Bronchial epithelial cell (primary cell): Measurements from ENCODE around the gene SETBP1. TPM values are rescaled to one million over a fixed set of nuclear protein-coding genes. Genes with fewer than 3 reads are reported as not detected.

Source experiments
- DNase-seq: peaks from one replicate; pipeline ENCODE4 v3.0.0-alpha.2; 2010; ENCODE audit warnings: low read depth
- FAIRE-seq: peaks from 2 replicates; lab custom pipeline; 2011; peaks lifted over from hg19 to GRCh38; lab: Jason Lieb, UNC
- H3K27me3 ChIP-seq: 2 replicates; pipeline ENCODE4 v1.5.1; 2011; ENCODE audit warnings: low read length; ENCODE audit not compliant: control insufficient read depth, insufficient read depth
- H3K36me3 ChIP-seq: 2 replicates; pipeline ENCODE4 v1.5.1; 2011; ENCODE audit warnings: low read length; ENCODE audit not compliant: control insufficient read depth, insufficient read depth
- H3K4me3 ChIP-seq: 2 replicates; pipeline ENCODE4 v1.5.1; 2011; ENCODE audit warnings: mild to moderate bottlenecking, low read depth, low read length, control low read depth
- CTCF ChIP-seq: IDR thresholded peaks from 2 replicates; pipeline ENCODE4 v1.5.1; 2011; ENCODE audit warnings: mild to moderate bottlenecking, moderate library complexity, low read length, control low read depth, inconsistent platforms; ENCODE audit not compliant: insufficient read depth, severe bottlenecking
- total RNA-seq: library from RNA; depleted of rRNA; stranded (reverse); fragments of >200 nt; gene quantifications from 2 replicates; pipeline ENCODE4 v1.2.1, GENCODE V29; 2014

Gene SETBP1
- total RNA-seq, 1 donor from 2014 or later = 1.8 TPM

GRCh38 chr18:44793685-44794084, 113.0 kb downstream of the SETBP1 start:
- no peaks in the 10 kb centered on the region for H3K36me3 ChIP-seq
- FAIRE-seq (no peak), DNase-seq (no peak)
- no peaks in the 10 kb centered on the region for H3K27me3 ChIP-seq
- no peak for TF ChIP-seq CTCF
- H3K4me3 ChIP-seq = no peak overlapping the region

DNA sequence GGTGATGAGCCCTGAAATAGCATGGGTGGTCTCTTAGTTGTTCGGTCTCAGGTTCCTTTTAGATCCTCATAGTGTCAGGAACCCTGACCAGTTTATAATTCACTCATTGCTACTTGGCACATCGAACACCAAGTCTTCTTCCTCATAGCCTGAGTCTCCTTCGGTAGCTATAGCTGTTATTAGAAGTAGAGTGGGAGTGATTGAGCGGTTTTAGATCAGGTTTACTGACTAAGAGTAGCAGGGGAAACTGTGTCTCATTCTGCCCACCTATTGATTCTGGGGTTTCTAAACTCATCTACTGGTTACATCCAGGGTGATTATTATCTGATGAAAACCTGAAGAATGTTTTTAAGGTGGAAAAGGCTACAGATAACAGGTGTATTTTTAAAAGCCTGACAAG, 114.6 kb downstream of the SETBP1 start:
- TF ChIP-seq CTCF = no peak
- Histone ChIP-seq H3K4me3 (no peak overlapping the region), H3K27me3 (no peaks in the 10 kb centered on the region), H3K36me3 (no peaks in the 10 kb centered on the region)
- DNase-seq (no peak), FAIRE-seq (no peak)

DNA sequence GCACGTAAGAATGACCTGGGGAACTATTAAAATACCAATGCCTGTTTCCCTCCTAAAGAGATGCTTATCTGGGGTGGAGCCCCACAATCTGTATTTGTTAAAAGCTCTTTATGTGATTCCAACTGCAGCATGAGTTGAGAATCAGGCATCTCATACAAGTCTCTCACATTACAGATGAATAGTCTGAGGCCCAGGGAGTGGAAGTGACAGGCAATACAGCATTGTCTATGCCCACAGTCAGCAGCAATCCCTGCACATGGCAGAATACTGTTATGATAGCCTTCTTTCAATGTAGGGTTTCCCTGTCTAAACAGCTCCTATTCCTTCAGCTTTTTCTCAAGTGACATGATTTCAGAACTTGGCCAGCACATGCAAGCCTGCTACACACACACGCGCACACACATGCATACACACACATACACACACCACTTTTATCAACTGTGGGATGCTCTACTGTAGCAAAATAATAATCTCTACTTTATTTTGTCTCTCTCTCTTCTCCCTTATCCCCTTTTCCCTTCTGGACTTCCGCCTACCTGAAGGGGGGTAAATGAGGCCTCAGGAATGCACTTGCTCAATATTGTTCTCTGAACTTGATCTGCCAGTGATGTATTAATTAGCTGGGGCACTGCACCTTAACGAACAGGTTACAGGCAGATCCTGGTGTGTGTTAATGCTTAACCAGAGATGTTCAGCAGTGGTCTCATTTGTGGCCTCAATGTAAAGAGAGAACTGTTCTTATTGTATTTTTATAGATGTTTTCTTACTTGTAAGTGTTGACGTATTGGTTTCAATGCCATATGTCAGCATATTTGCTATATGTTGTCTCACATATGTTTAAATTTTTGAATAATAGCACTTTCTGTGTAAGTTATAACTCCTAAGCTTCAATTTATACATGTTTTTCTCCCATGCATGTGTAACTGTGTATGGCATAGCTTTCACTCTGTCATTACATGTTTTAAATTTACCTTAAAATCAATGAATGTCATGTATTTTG, 116.0 kb downstream of the SETBP1 start:
- no peaks in the 10 kb centered on the region for H3K27me3 ChIP-seq

GRCh38 chr18:44798433-44799048, 117.9 kb downstream of the SETBP1 start:
- no peak for DNase-seq
- H3K36me3 ChIP-seq = no peaks in the 10 kb centered on the region
- no peak overlapping the region for H3K4me3 ChIP-seq
- TF ChIP-seq CTCF = no peak
- no peaks in the 10 kb centered on the region for H3K27me3 ChIP-seq
- FAIRE-seq = no peak

More for the DNA sequence above, 116.0 kb downstream of the SETBP1 start:
- DNase-seq (no peak), FAIRE-seq (no peak)
- Histone ChIP-seq H3K36me3 (no peaks in the 10 kb centered on the region), H3K4me3 (no peak overlapping the region)
- no peak for TF ChIP-seq CTCF

- H3K4me3 ChIP-seq = no peak overlapping the region
- TF ChIP-seq CTCF = no peak
- FAIRE-seq = peak; percentile 32
These were observed 118.8 kb downstream of the SETBP1 start for GRCh38 chr18:44799382-44799906.

More at GRCh38 chr18:44799382-44799906, 118.8 kb downstream of the SETBP1 start:
- H3K27me3 ChIP-seq = no peaks in the 10 kb centered on the region
- DNase-seq = no peak
- H3K36me3 ChIP-seq = no peaks in the 10 kb centered on the region
